HEK293 (cell line): ENCODE results near the gene CMTM5.
"Not testable (repeated sequence)": the region's sequence is repeated elsewhere in the genome, so short reads cannot be mapped to it uniquely, and the experiment has no call there.

Experiments used
- CTCF ChIA-PET: fragments of 350-600 bp; formaldehyde crosslinking; extraction: SDS; loops from one replicate; lab custom pipeline; 2021; ENCODE audit warnings: antibody characterized with exemption; lab: Yijun Ruan, JAX
- POLR2A ChIA-PET: fragments of 300-600 bp; formaldehyde crosslinking; extraction: SDS; loops from one replicate; lab custom pipeline; 2020; ENCODE audit warnings: antibody characterized with exemption, inconsistent platforms; lab: Yijun Ruan, JAX
- H3K27ac ChIP-seq: fragments of 200-500 bp; sonication (Bioruptor generic); 2 replicates; pipeline ENCODE4 v1.5.1; 2014; ENCODE audit warnings: low read depth, low read length, control low read depth, inconsistent platforms; ENCODE audit errors: extremely low read depth
- H3K36me3 ChIP-seq, 2 experiments: fragments of 200-500 bp in 1 of 2; sonication (Bioruptor generic) in 1 of 2; 1 replicate in 1 of 2; 2 replicates in 1 of 2; pipeline ENCODE4 v1.5.1; 2014 to 2017; ENCODE audit warnings: inconsistent platforms in 2 of 2, low read length in 2 of 2; ENCODE audit not compliant: control insufficient read depth in 2 of 2, insufficient read depth in 1 of 2
- H3K4me1 ChIP-seq: fragments of 200-500 bp; sonication (Bioruptor generic); 2 replicates; pipeline ENCODE4 v1.5.1; 2014; ENCODE audit warnings: mild to moderate bottlenecking, low read length, inconsistent platforms; ENCODE audit not compliant: control insufficient read depth, insufficient read depth
- H3K4me3 ChIP-seq: 2 replicates; pipeline ENCODE4 v1.5.1; 2011; ENCODE audit warnings: low read depth, mild to moderate bottlenecking, control low read depth, low read length, moderate library complexity
- H3K9me3 ChIP-seq: fragments of 200-500 bp; sonication (Bioruptor generic); 2 replicates; pipeline ENCODE4 v1.5.1; 2014; ENCODE audit warnings: low read depth, low read length, inconsistent platforms; ENCODE audit not compliant: control insufficient read depth, insufficient read depth
- BCL11A ChIP-seq: fragments of 450-650 bp; formaldehyde crosslinking; IDR thresholded peaks from 2 replicates; pipeline ENCODE4 v1.5.1; 2016; ENCODE audit warnings: low read depth, missing biosample characterization, missing genetic modification characterization
- BCL11B ChIP-seq: fragments of 450-650 bp; formaldehyde crosslinking; IDR thresholded peaks from 2 replicates; pipeline ENCODE4 v1.5.1; 2016; ENCODE audit warnings: low read depth, missing biosample characterization, missing genetic modification characterization
- ELK4 ChIP-seq: IDR thresholded peaks from 2 replicates; pipeline ENCODE4 v1.6.1; 2011; ENCODE audit warnings: mild to moderate bottlenecking, low read depth, low read length, borderline replicate concordance
- MYNN ChIP-seq: fragments of 450-650 bp; formaldehyde crosslinking; IDR thresholded peaks from 2 replicates; pipeline ENCODE4 v1.5.1; 2016; ENCODE audit warnings: missing biosample characterization, missing genetic modification characterization, borderline replicate concordance
- MZF1 ChIP-seq: fragments of 450-650 bp; formaldehyde crosslinking; IDR thresholded peaks from 2 replicates; pipeline ENCODE4 v1.5.1; 2017; ENCODE audit warnings: missing biosample characterization, missing genetic modification characterization, borderline replicate concordance
- SCRT2 ChIP-seq: fragments of 450-650 bp; formaldehyde crosslinking; IDR thresholded peaks from 2 replicates; pipeline ENCODE4 v1.5.1; 2016; ENCODE audit warnings: missing biosample characterization, missing genetic modification characterization
- ZBTB1 ChIP-seq: fragments of 450-650 bp; formaldehyde crosslinking; IDR thresholded peaks from 2 replicates; pipeline ENCODE4 v1.5.1; 2016; ENCODE audit warnings: missing biosample characterization, missing genetic modification characterization
- ZBTB17 ChIP-seq: fragments of 450-650 bp; formaldehyde crosslinking; IDR thresholded peaks from 2 replicates; pipeline ENCODE4 v1.5.1; 2016; ENCODE audit warnings: missing biosample characterization, missing genetic modification characterization
- ZBTB20 ChIP-seq: fragments of 450-650 bp; formaldehyde crosslinking; IDR thresholded peaks from 2 replicates; pipeline ENCODE4 v1.5.1; 2016; ENCODE audit warnings: missing biosample characterization, missing genetic modification characterization
- ZBTB21 ChIP-seq: fragments of 450-650 bp; formaldehyde crosslinking; IDR thresholded peaks from 2 replicates; pipeline ENCODE4 v1.5.1; 2017; ENCODE audit warnings: missing biosample characterization, missing genetic modification characterization
- ZBTB8A ChIP-seq: fragments of 450-650 bp; formaldehyde crosslinking; IDR thresholded peaks from 2 replicates; pipeline ENCODE4 v1.5.1; 2016; ENCODE audit warnings: missing biosample characterization, missing genetic modification characterization
- ZNF16 ChIP-seq: fragments of 450-650 bp; formaldehyde crosslinking; IDR thresholded peaks from 2 replicates; pipeline ENCODE4 v1.5.1; 2016; ENCODE audit warnings: low read depth, missing biosample characterization, missing genetic modification characterization
- ZNF2 ChIP-seq: fragments of 450-650 bp; formaldehyde crosslinking; IDR thresholded peaks from 2 replicates; pipeline ENCODE4 v1.5.1; 2016; ENCODE audit warnings: missing biosample characterization, missing genetic modification characterization
- ZNF24 ChIP-seq: fragments of 450-650 bp; formaldehyde crosslinking; IDR thresholded peaks from 2 replicates; pipeline ENCODE4 v1.5.1; 2016; ENCODE audit warnings: missing biosample characterization, missing genetic modification characterization
- ZNF248 ChIP-seq: fragments of 450-650 bp; formaldehyde crosslinking; IDR thresholded peaks from 2 replicates; pipeline ENCODE4 v1.5.1; 2017; ENCODE audit warnings: missing biosample characterization, missing genetic modification characterization
- ZNF292 ChIP-seq: fragments of 450-650 bp; formaldehyde crosslinking; IDR thresholded peaks from 2 replicates; pipeline ENCODE4 v1.5.1; 2016; ENCODE audit warnings: low read depth, missing biosample characterization, missing genetic modification characterization, borderline replicate concordance
- ZNF416 ChIP-seq: fragments of 450-650 bp; formaldehyde crosslinking; IDR thresholded peaks from 2 replicates; pipeline ENCODE4 v1.5.1; 2016; ENCODE audit warnings: missing biosample characterization, missing genetic modification characterization
- ZNF560 ChIP-seq: fragments of 450-650 bp; formaldehyde crosslinking; IDR thresholded peaks from 2 replicates; pipeline ENCODE4 v1.5.1; 2017; ENCODE audit warnings: missing biosample characterization, missing genetic modification characterization, borderline replicate concordance
- ZNF701 ChIP-seq: fragments of 450-650 bp; formaldehyde crosslinking; IDR thresholded peaks from 2 replicates; pipeline ENCODE4 v1.5.1; 2016; ENCODE audit warnings: missing biosample characterization, missing genetic modification characterization
- ZNF777 ChIP-seq: fragments of 450-650 bp; formaldehyde crosslinking; IDR thresholded peaks from 2 replicates; pipeline ENCODE4 v1.5.1; 2017; ENCODE audit warnings: missing biosample characterization, missing genetic modification characterization, borderline replicate concordance
- ZSCAN16 ChIP-seq: fragments of 450-650 bp; formaldehyde crosslinking; IDR thresholded peaks from 2 replicates; pipeline ENCODE4 v1.5.1; 2016; ENCODE audit warnings: missing biosample characterization, missing genetic modification characterization
- ZXDB ChIP-seq: fragments of 450-650 bp; formaldehyde crosslinking; IDR thresholded peaks from 2 replicates; pipeline ENCODE4 v1.5.1; 2016; ENCODE audit warnings: missing biosample characterization, missing genetic modification characterization
- TF ChIP-seq, protein P1 (sequence below): fragments of 450-650 bp; IDR thresholded peaks from 2 replicates; pipeline ENCODE4 v1.5.1; 2018; ENCODE audit warnings: missing biosample characterization, missing genetic modification characterization

CMTM5 gene

DNA sequence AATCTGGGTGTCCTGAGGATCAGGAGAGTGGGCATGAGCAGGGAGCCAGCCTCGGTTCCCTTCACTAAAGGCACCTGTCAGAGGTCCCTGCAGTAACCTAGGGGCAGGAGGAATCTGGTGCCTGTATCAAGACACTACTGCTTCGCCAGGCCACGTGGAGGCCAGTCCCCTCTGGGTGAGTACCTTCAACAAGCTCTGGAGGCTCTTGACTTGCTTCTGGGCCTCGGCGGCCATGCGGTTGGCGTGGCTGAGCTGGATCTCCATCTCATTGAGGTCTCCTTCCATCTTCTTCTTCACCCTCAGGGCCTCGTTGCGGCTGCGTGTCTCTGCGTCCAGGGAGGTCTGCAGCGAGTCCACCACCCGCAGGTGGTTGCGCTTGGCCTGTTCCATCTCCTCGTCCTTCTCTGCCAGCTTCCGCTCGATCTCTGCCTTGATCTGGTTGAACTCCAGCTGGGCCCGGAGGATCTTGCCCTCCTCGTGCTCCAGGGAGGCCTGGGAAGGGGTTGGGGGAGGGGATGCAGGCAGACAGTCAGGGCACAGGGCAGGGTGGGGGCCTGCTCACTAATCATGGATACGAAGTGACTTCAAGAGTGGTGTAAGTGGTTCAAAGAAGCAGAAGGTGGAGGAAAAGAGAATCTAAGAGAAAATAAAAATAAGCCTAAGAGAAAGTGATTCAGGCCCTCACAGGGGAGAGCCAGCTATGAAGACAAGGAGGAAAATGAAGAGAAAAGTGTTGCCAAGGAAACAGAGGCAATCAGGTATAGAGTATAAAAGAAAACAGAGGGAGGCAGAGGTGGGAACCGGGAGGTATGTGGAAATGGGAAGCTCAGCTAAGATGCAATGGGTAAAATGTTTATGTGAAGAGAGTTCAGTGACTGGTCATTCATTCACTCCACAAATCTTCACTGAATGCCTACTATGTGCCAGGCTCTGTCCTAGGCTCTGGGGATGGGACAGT lies 39.3 kb downstream of the CMTM5 start (continued):
- TF ChIP-seq MYNN (tag by site-specific recombination) (no peak), ZBTB21 (tag by site-specific recombination) (no peak), ZNF416 (tag by site-specific recombination) (no peak), ZBTB8A (no peak), ZNF777 (tag by site-specific recombination) (no peak), ZBTB17 (tag by site-specific recombination) (no peak)

DNA sequence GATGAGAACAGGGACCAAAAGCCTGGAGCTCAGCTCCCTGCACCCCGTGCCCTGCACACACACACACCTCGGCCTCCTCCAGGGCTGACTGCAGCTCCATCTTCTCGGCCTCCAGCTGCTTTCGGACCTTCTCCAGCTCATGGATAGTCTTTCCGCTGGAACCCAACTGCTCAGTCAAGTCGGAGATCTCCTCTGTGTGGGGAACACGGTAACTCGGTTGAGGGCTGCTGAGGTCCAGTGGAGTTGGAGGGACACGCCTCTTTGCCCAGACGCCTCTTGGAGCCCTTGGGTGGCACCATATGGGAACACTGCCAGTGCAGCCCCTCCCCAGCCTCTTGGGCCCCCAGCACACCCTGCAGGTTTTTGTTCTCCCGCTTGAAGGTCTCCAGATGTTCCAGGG lies 40.0 kb downstream of the CMTM5 start:
- ChIA-PET CTCF (interaction anchor here (0.9 kb wide), 1 partner anchor 31 kb away, joined by 3 read pairs; no protein-coding TSS in a partner anchor), POLR2A (no interaction called here)
- H3K36me3 ChIP-seq, result no peaks in the 10 kb centered on the region
- no peak overlapping the region for H3K27ac ChIP-seq
- H3K9me3 ChIP-seq, result no peaks in the 10 kb centered on the region
- TF ChIP-seq MZF1 (tag by site-specific recombination), result no peak
- TF ChIP-seq SCRT2, result no peak
- no peak for TF ChIP-seq ZBTB1
- no peak for TF ChIP-seq BCL11B (tag by site-specific recombination)
- TF ChIP-seq ZNF560 (tag by site-specific recombination), result no peak
- no peak for TF ChIP-seq ZSCAN16 (tag by site-specific recombination)
- no peak overlapping the region for H3K4me3 ChIP-seq
- H3K4me1 ChIP-seq, result no peaks in the 10 kb centered on the region

DNA sequence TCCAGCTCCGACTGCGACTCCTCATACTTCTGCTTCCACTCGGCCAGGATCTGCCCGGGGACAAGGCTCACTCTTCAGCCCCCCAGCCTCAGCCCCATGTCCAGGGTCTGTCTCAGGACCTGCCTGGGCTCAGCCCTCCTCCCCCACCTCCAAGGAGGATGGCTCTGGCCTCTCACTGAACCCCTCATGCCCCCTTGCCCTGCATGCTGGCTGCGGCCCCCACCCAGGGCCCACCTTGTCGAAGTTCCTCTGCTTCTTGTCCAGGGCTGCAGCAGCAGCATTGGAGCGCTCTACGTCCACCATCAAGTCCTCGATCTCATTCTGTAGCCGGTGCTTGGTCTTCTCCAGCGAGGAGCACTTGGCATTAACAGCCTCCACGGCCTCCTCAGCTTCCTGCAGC lies 40.4 kb downstream of the CMTM5 start:
- POLR2A ChIA-PET, H3K36me3 ChIP-seq, H3K4me3 ChIP-seq, H3K27ac ChIP-seq, H3K4me1 ChIP-seq, H3K9me3 ChIP-seq: not testable (repeated sequence)
- CTCF ChIA-PET, result interaction anchor here (0.9 kb wide), 2 partner anchors 30 to 57 kb away, joined by 3 read pairs; no protein-coding TSS in a partner anchor

GRCh38 chr14:23418021-23418420 lies 41.2 kb downstream of the CMTM5 start:
- H3K27ac ChIP-seq, result no peak overlapping the region
- no peak overlapping the region for H3K4me3 ChIP-seq
- TF ChIP-seq ZNF16 (tag by site-specific recombination) (no peak), ZNF2 (tag by site-specific recombination) (no peak), BCL11A (no peak), ZBTB20 (tag by site-specific recombination) (no peak), ZXDB (tag by site-specific recombination) (no peak), ZNF248 (tag by site-specific recombination) (no peak), ZNF292 (tag by site-specific recombination) (no peak), ZNF701 (tag by site-specific recombination) (no peak), ELK4 (no peak), ZBTB1 (no peak), ZNF24 (tag by site-specific recombination) (no peak)
- TF ChIP-seq, protein P1, sequence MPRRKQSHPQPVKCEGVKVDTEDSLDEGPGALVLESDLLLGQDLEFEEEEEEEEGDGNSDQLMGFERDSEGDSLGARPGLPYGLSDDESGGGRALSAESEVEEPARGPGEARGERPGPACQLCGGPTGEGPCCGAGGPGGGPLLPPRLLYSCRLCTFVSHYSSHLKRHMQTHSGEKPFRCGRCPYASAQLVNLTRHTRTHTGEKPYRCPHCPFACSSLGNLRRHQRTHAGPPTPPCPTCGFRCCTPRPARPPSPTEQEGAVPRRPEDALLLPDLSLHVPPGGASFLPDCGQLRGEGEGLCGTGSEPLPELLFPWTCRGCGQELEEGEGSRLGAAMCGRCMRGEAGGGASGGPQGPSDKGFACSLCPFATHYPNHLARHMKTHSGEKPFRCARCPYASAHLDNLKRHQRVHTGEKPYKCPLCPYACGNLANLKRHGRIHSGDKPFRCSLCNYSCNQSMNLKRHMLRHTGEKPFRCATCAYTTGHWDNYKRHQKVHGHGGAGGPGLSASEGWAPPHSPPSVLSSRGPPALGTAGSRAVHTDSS (tag by site-specific recombination), result no peak
- H3K36me3 ChIP-seq, result no peaks in the 10 kb centered on the region
- H3K4me1 ChIP-seq, result no peaks in the 10 kb centered on the region
- ChIA-PET POLR2A (no interaction called here), CTCF (interaction anchor here (0.9 to 1.5 kb wide), 2 partner anchors 38 to 58 kb away, joined by 3 read pairs; no protein-coding TSS in a partner anchor)
- no peaks in the 10 kb centered on the region for H3K9me3 ChIP-seq

DNA sequence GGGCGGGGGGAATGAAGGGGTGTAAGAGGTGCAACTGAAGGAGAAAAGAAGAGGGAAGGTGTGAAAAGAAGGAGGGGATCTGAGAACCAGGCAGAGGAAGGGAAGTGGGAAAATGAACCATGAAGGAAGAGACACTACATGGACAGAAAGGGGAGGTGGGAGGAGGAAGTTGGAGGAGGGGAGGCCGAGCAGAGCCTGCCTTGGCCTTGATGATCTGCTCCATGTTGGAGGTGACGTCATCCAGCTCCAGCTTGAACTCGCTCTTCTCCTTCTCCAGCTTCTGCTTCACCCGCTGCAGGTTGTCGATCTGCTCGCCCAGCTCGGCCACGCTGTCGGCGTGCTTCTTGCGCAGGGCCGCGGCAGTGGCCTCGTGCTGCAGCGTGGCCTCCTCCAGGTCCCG lies 42.8 kb downstream of the CMTM5 start:
- H3K4me1 ChIP-seq, POLR2A ChIA-PET, H3K36me3 ChIP-seq, H3K4me3 ChIP-seq, H3K9me3 ChIP-seq, H3K27ac ChIP-seq: not testable (repeated sequence)
- CTCF ChIA-PET, result interaction anchor here (1.5 kb wide), 1 partner anchor 40 kb away, joined by 3 read pairs; no protein-coding TSS in a partner anchor
